Measurements from ENCODE around the gene ARHGAP24.

- TF ChIP-seq CEBPB (IDR thresholded peaks at IDR 0.05; ENCODE audit: low read depth) (no peak), CTCF (IDR thresholded peaks at IDR 0.05 in 2 of 3, conservative IDR thresholded peaks at IDR 0.05 in 1 of 3; ENCODE audit: borderline replicate concordance in 1 of 3, insufficient read depth in 1 of 3, low read depth in 2 of 3, low read length in 2 of 3) (no peak), SIN3A (IDR thresholded peaks at IDR 0.05; ENCODE audit: low read depth) (no peak), EZH2phosphoT487 (IDR thresholded peaks at IDR 0.05; ENCODE audit: borderline replicate concordance) (no peak), MAX (IDR thresholded peaks at IDR 0.05) (no peak), POLR2AphosphoS5 (IDR thresholded peaks at IDR 0.05; ENCODE audit: low read depth, low read length) (no peak), EGR1 (IDR thresholded peaks at IDR 0.05; ENCODE audit: low read depth) (no peak), SP1 (IDR thresholded peaks at IDR 0.05; ENCODE audit: low read depth) (no peak), FOSL1 (IDR thresholded peaks at IDR 0.05; ENCODE audit: low read depth) (no peak), EZH2 (IDR thresholded peaks at IDR 0.05) (no peak), REST (IDR thresholded peaks at IDR 0.05; ENCODE audit: low read depth) (no peak)
These were observed 262.3 kb downstream of the ARHGAP24 start for GRCh38 chr4:85737254-85737653.
